Measurements from ENCODE around the gene ELFN1.

The ELFN1 gene

DNA sequence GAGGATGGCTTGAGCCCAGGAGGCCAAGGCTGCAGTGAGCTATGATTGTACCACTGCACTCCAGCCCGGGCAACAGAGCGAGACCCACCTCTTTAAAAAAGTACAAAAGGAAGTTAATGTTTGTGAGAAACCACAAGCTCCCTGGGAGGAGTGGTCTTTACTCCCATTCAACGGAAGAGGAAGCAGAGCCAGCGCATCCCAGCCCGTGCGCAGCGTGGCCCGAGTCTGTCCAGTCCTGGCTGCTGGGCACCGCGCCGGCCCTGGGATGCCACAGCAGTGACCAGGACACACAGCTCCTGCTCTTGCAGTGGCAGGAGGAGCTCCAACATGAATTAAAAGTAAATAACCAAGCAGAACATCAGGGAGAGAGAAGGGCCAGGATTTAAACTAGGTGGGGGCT is 68.4 kb downstream of the ELFN1 start:
- no peaks in the 10 kb centered on the region for H3K36me3 ChIP-seq (ENCODE audit: insufficient read depth, low read length)
- no peak overlapping the region for H3K9ac ChIP-seq (ENCODE audit: low read length)
- H3K27me3 ChIP-seq (ENCODE audit: control insufficient read depth in 1 of 2, insufficient read depth in 2 of 2, low read length in 2 of 2), result peaks cover 0 to 3% of the 10 kb centered on the region in 2 donors
- no peak overlapping the region for H3K27ac ChIP-seq (ENCODE audit: low read depth, low read length)
- H3K4me1 ChIP-seq (ENCODE audit: insufficient read depth, low read length), result no peaks in the 10 kb centered on the region
- H3K4me3 ChIP-seq (ENCODE audit: low read depth in 1 of 2, low read length in 2 of 2), result no peak overlapping the region
- no peaks in the 10 kb centered on the region for H3K9me3 ChIP-seq (ENCODE audit: low read length)

DNA sequence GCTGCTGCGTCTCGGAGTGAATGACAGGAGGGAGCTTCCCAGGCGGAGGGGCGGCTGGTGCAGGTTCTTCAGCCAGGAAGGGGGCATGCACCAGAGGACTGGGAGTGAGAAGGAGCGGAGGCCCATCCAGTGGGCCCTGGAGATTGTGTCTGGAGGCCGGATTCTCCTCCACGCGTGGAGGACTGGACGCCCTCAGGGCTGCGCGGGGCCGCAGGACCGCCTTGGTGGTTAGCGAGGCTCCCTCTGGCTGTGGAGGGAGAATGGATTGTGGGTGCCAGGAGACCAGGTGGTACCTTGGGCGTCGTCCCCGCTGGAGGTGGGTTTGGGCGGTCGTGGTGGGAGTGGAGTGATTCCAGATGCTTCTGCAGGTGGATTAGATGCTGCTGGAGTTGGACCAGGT is 68.9 kb downstream of the ELFN1 start:
- H3K27me3 ChIP-seq (ENCODE audit: control insufficient read depth in 1 of 2, insufficient read depth in 2 of 2, low read length in 2 of 2), result peaks cover 0 to 7% of the 10 kb centered on the region in 2 donors
- H3K27ac ChIP-seq (ENCODE audit: low read depth, low read length), result no peak overlapping the region
- no peak overlapping the region for H3K4me3 ChIP-seq (ENCODE audit: low read depth in 1 of 2, low read length in 2 of 2)
- no peak overlapping the region for H3K9ac ChIP-seq (ENCODE audit: low read length)
- no peaks in the 10 kb centered on the region for H3K9me3 ChIP-seq (ENCODE audit: low read length)
- H3K4me1 ChIP-seq (ENCODE audit: insufficient read depth, low read length), result no peaks in the 10 kb centered on the region
- no peaks in the 10 kb centered on the region for H3K36me3 ChIP-seq (ENCODE audit: insufficient read depth, low read length)

DNA sequence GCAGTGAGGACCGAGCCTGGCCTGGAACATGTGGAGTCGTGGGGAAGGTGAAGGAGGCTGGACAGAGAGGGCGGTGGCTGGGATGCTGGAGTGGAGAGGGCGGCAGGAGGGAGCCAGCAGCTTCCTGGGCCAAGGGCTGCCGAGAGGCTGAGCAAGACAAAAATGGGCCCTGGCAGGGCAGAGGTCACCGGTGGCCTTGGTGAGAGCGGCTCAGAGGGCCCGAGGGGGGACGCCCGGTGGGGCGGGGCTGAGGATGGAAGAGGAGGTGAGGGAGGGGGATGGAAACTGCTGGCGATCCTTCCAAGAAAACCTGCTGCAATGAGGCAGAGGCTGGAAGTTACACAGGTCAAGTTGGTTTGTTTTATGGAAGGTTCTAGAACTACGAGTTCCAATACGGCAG is 69.5 kb downstream of the ELFN1 start:
- peaks cover 0 to 7% of the 10 kb centered on the region in 2 donors for H3K27me3 ChIP-seq (ENCODE audit: control insufficient read depth in 1 of 2, insufficient read depth in 2 of 2, low read length in 2 of 2)

DNA sequence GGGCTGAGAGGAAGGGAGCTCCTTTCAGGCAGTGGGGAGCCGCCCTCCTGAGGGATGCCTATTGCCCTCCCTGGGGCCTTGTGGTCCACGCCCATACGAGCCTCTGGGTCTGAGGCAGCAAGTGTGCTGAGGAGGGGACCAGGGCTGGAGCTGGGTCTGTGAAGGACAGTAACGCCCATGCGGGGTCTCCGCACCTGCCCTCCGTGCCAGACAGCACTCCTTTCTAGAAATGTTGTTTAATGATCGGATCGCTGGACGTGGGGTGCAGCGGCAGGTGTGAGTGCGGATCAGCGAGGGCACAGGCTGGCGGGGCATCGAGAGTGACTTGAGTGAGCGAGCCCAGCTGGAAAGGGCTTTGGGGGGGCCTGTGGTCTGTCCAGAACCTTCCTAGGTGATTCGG is 70.1 kb downstream of the ELFN1 start:
- Histone ChIP-seq H3K36me3 (ENCODE audit: insufficient read depth, low read length) (no peaks in the 10 kb centered on the region), H3K4me1 (ENCODE audit: insufficient read depth, low read length) (no peaks in the 10 kb centered on the region), H3K27ac (ENCODE audit: low read depth, low read length) (no peak overlapping the region), H3K4me3 (ENCODE audit: low read depth in 1 of 2, low read length in 2 of 2) (no peak overlapping the region), H3K27me3 (ENCODE audit: control insufficient read depth in 1 of 2, insufficient read depth in 2 of 2, low read length in 2 of 2) (peaks cover 0 to 7% of the 10 kb centered on the region in 2 donors), H3K9ac (ENCODE audit: low read length) (no peak overlapping the region), H3K9me3 (ENCODE audit: low read length) (no peaks in the 10 kb centered on the region)

More for the DNA sequence above, 69.5 kb downstream of the ELFN1 start:
- H3K9ac ChIP-seq (ENCODE audit: low read length), result no peak overlapping the region
- no peaks in the 10 kb centered on the region for H3K9me3 ChIP-seq (ENCODE audit: low read length)
- H3K4me1 ChIP-seq (ENCODE audit: insufficient read depth, low read length), result no peaks in the 10 kb centered on the region
- H3K36me3 ChIP-seq (ENCODE audit: insufficient read depth, low read length), result no peaks in the 10 kb centered on the region
- no peak overlapping the region for H3K27ac ChIP-seq (ENCODE audit: low read depth, low read length)
- H3K4me3 ChIP-seq (ENCODE audit: low read depth in 1 of 2, low read length in 2 of 2), result no peak overlapping the region

DNA sequence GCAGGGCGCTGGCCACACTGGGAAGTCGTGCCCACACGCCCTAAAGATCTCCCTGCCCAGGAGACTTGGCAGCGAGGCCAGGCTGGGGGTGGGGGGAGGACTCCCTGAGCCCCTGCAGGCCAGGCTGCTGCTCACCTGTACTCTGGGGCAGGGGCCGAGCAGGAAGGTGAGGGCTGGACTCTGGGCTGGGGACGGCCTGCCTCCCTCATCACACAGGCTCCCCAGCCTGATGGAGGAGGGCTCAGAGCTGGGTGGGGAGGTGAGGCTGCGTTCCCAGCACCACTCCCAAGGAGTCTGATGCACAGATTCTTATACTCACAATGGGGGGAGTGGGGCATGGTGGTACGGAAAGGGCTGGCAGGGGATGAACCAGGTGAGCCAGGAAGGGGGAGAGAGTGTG is 71.2 kb downstream of the ELFN1 start:
- H3K4me1 ChIP-seq (ENCODE audit: insufficient read depth, low read length), result no peaks in the 10 kb centered on the region
- no peak overlapping the region for H3K4me3 ChIP-seq (ENCODE audit: low read depth in 1 of 2, low read length in 2 of 2)
- H3K9ac ChIP-seq (ENCODE audit: low read length), result no peak overlapping the region
- no peaks in the 10 kb centered on the region for H3K36me3 ChIP-seq (ENCODE audit: insufficient read depth, low read length)
- H3K27me3 ChIP-seq (ENCODE audit: control insufficient read depth in 1 of 2, insufficient read depth in 2 of 2, low read length in 2 of 2), result peaks cover 0 to 7% of the 10 kb centered on the region in 2 donors
- H3K9me3 ChIP-seq (ENCODE audit: low read length), result no peaks in the 10 kb centered on the region
- H3K27ac ChIP-seq (ENCODE audit: low read depth, low read length), result no peak overlapping the region

DNA sequence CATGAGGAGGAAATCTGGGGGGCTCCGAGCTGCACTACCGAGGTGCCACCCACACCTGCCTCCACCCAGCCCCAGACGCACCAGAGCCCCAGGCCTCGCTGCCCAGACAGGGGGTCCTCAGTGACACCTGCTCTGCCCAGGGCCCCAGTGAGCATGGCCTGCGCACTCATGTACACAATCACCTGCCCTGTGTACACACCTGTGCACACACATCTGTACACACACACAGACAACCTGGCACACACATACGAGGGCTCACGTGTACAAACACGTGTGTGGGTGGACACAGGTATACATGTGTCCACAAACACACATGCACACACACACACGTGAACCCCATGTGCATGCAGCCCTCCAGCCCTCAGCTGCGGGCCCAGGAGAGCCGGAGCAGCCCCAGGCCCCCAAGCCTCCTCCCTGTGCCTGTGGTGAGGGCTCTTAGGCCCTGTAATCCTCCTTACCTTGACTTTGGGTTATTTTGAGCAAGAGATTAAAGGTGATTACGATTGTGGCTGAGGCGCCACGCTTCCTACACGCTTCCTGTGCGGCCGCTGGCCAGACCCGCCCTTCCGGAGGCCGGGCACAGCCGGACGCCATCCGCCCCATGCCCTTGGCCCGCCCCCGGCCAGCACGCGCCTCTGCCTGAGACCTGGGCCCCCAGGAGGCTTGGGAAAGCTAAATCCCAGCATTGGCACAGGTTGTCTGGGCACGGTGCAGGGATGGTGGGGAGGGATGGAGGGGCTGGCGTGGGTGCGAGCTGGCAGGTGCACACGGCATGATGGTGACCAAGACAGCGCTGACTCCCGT is 71.9 kb downstream of the ELFN1 start:
- Histone ChIP-seq H3K4me1 (ENCODE audit: insufficient read depth, low read length) (no peaks in the 10 kb centered on the region), H3K27me3 (ENCODE audit: control insufficient read depth in 1 of 2, insufficient read depth in 2 of 2, low read length in 2 of 2) (peaks cover 0 to 7% of the 10 kb centered on the region in 2 donors), H3K4me3 (ENCODE audit: low read depth in 1 of 2, low read length in 2 of 2) (no peak overlapping the region), H3K36me3 (ENCODE audit: insufficient read depth, low read length) (no peaks in the 10 kb centered on the region), H3K27ac (ENCODE audit: low read depth, low read length) (no peak overlapping the region), H3K9ac (ENCODE audit: low read length) (no peak overlapping the region), H3K9me3 (ENCODE audit: low read length) (no peaks in the 10 kb centered on the region)

DNA sequence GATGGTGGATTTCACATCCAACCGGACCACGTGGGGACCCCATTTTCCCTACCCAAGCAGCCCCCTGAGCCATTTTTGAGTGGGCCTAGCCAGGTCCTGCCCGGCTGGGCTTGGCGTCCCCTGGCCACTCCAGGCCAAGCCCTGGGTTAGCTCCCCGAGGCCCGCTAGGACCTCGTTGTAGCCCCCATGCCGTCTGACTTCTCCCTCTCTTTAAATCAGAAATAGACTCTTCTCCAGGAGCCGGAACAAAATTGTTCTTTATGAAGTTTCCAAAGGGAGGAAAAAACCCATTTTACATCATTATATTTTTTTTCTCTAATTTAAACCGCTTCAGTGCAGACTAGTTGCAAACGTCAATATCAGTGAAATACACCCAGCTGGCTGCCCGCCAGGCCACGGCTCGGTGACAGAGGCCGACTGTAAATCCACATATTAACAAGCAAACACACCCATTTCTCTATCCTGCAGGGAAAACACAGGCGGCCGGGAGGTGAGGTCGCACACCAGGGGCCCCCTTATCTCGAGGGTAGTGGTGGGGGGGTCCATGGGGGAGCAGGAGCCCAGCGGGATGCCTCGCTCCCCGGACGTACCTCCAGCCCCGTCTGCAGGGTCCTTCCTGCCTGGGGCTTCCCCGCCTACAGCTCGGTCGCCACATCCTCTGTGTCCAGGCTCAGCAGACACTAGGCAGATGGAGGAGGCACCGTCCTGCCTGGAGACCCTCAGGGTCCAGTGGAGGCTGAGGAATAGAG is 72.7 kb downstream of the ELFN1 start:
- Histone ChIP-seq H3K4me1 (ENCODE audit: insufficient read depth, low read length) (no peaks in the 10 kb centered on the region), H3K4me3 (ENCODE audit: low read depth in 1 of 2, low read length in 2 of 2) (no peak overlapping the region), H3K27ac (ENCODE audit: low read depth, low read length) (no peak overlapping the region), H3K27me3 (ENCODE audit: control insufficient read depth in 1 of 2, insufficient read depth in 2 of 2, low read length in 2 of 2) (peaks cover 0 to 7% of the 10 kb centered on the region in 2 donors), H3K9ac (ENCODE audit: low read length) (no peak overlapping the region), H3K36me3 (ENCODE audit: insufficient read depth, low read length) (no peaks in the 10 kb centered on the region), H3K9me3 (ENCODE audit: low read length) (no peaks in the 10 kb centered on the region)

DNA sequence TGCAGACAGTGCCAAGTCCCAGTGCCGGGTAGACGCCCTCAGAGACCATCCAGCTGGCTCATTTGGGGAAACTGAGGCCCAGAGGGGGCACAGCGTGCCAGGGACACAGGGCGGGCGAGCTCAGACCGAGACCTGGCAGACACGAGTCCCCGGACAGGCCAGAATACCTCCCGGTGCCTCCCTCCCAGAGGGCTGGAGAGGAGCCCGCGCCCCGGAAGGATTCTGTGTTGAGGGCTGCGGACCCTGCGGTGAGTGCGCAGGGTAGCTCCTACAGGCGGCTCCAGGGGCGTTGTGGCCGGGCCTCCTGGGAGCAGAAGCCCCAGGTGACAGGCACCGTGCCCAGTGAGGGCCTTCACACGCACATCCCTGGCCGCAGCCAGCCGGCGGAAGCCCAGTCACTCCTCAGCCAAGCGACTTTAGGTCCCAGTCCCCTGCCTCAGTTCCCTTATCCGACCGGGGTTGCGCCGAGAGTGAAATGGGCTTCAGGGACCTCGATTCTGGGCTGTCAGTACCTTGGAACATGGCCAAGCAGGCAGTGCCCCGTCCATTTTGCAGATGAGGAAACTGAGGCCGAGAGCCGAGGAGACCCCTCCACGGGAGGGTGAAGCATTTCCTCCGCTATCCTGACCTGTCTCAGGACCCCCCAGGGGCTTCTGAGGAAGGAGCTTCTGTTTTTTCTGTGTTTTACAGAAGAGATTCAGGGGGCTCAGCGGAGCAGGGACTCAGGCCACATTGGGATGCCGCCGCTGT is 73.6 kb downstream of the ELFN1 start:
- no peak overlapping the region for H3K9ac ChIP-seq (ENCODE audit: low read length)
- no peak overlapping the region for H3K4me3 ChIP-seq (ENCODE audit: low read depth in 1 of 2, low read length in 2 of 2)
- no peaks in the 10 kb centered on the region for H3K36me3 ChIP-seq (ENCODE audit: insufficient read depth, low read length)
- no peak overlapping the region for H3K27ac ChIP-seq (ENCODE audit: low read depth, low read length)
- H3K27me3 ChIP-seq (ENCODE audit: control insufficient read depth in 1 of 2, insufficient read depth in 2 of 2, low read length in 2 of 2), result peaks cover 0 to 14% of the 10 kb centered on the region in 2 donors
- H3K9me3 ChIP-seq (ENCODE audit: low read length), result no peaks in the 10 kb centered on the region
- no peaks in the 10 kb centered on the region for H3K4me1 ChIP-seq (ENCODE audit: insufficient read depth, low read length)

DNA sequence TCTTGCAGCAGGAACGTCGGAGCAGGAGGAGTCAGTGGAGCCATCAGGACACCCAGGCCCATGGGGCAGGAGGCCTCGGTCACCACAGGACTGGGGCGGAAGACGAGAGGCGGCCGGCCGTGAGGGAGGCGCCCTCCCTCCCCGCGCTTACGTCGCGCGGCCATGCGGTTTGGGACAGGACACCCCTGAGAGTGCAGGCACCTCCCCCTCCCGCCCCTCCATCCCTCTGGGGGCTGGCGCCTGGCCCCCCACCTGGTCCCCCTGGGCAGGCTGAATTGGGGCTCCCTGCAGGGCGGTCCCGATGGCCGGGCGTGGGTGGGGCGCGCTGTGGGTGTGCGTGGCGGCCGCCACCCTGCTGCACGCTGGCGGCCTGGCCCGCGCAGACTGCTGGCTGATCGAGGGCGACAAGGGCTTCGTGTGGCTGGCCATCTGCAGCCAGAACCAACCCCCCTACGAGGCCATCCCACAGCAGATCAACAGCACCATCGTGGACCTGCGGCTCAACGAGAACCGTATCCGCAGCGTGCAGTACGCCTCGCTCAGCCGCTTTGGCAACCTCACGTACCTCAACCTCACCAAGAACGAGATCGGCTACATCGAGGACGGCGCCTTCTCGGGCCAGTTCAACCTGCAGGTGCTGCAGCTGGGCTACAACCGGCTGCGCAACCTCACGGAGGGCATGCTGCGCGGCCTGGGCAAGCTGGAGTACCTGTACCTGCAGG is 74.4 kb downstream of the ELFN1 start:
- Histone ChIP-seq H3K27ac (ENCODE audit: low read depth, low read length) (no peak overlapping the region), H3K4me3 (ENCODE audit: low read depth in 1 of 2, low read length in 2 of 2) (no peak overlapping the region), H3K36me3 (ENCODE audit: insufficient read depth, low read length) (no peaks in the 10 kb centered on the region), H3K9ac (ENCODE audit: low read length) (no peak overlapping the region), H3K9me3 (ENCODE audit: low read length) (no peaks in the 10 kb centered on the region), H3K27me3 (ENCODE audit: control insufficient read depth in 1 of 2, insufficient read depth in 2 of 2, low read length in 2 of 2) (peaks cover 0 to 22% of the 10 kb centered on the region in 2 donors), H3K4me1 (ENCODE audit: insufficient read depth, low read length) (no peaks in the 10 kb centered on the region)

DNA sequence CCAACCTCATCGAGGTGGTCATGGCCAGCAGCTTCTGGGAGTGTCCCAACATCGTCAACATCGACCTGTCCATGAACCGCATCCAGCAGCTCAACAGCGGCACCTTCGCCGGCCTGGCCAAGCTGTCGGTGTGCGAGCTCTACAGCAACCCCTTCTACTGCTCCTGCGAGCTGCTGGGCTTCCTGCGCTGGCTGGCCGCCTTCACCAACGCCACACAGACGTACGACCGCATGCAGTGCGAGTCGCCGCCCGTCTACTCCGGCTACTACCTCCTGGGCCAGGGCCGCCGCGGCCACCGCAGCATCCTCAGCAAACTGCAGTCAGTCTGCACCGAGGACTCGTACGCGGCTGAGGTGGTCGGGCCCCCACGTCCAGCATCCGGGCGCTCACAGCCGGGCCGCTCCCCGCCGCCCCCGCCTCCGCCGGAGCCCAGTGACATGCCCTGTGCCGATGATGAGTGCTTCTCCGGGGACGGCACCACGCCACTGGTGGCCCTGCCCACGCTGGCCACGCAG is 75.0 kb downstream of the ELFN1 start:
- no peaks in the 10 kb centered on the region for H3K9me3 ChIP-seq (ENCODE audit: low read length)
- H3K4me1 ChIP-seq (ENCODE audit: insufficient read depth, low read length), result no peaks in the 10 kb centered on the region
- no peak overlapping the region for H3K9ac ChIP-seq (ENCODE audit: low read length)
- no peak overlapping the region for H3K4me3 ChIP-seq (ENCODE audit: low read depth in 1 of 2, low read length in 2 of 2)
- peaks cover 0 to 28% of the 10 kb centered on the region in 2 donors for H3K27me3 ChIP-seq (ENCODE audit: control insufficient read depth in 1 of 2, insufficient read depth in 2 of 2, low read length in 2 of 2)
- H3K27ac ChIP-seq (ENCODE audit: low read depth, low read length), result no peak overlapping the region
- H3K36me3 ChIP-seq (ENCODE audit: insufficient read depth, low read length), result no peaks in the 10 kb centered on the region
